ENCODE results near the gene PARD3B.

Gene PARD3B

GRCh38 chr2:204544961-204545860 lies at the start of gene PARD3B:
Gene PARD3B, plus strand, starts transcription at chr2:204545475. Its CDS starts 525 bp downstream, at chr2:204546000.
- DNase-seq (ENCODE audit: low read depth): no peak

- no peak for DNase-seq (ENCODE audit: low read depth)
Measured at GRCh38 chr2:204496779-204497178, 48.5 kb upstream of the PARD3B start.

GRCh38 chr2:204497855-204498254 lies 47.4 kb upstream of the PARD3B start:
- DNase-seq (ENCODE audit: low read depth): no peak

GRCh38 chr2:204498291-204498690 lies 47.0 kb upstream of the PARD3B start:
- DNase-seq (ENCODE audit: low read depth): no peak

GRCh38 chr2:204503869-204504268 lies 41.4 kb upstream of the PARD3B start:
- no peak for DNase-seq (ENCODE audit: low read depth)

GRCh38 chr2:204504594-204504993 lies 40.7 kb upstream of the PARD3B start:
- no peak for DNase-seq (ENCODE audit: low read depth)

GRCh38 chr2:204505488-204505887 lies 39.8 kb upstream of the PARD3B start:
- DNase-seq (ENCODE audit: low read depth): no peak

- no peak for DNase-seq (ENCODE audit: low read depth)
Measured at GRCh38 chr2:204505946-204506345, 39.3 kb upstream of the PARD3B start.

GRCh38 chr2:204507636-204508035 lies 37.6 kb upstream of the PARD3B start:
- DNase-seq (ENCODE audit: low read depth): no peak

GRCh38 chr2:204510709-204511420 lies 34.4 kb upstream of the PARD3B start:
- DNase-seq (ENCODE audit: low read depth): no peak

- no peak for DNase-seq (ENCODE audit: low read depth)
Measured at GRCh38 chr2:204514439-204514838, 30.8 kb upstream of the PARD3B start.

GRCh38 chr2:204515416-204515815 lies 29.9 kb upstream of the PARD3B start:
- DNase-seq (ENCODE audit: low read depth): no peak

GRCh38 chr2:204517154-204517553 lies 28.1 kb upstream of the PARD3B start:
- DNase-seq (ENCODE audit: low read depth): no peak

GRCh38 chr2:204529795-204530463 lies 15.3 kb upstream of the PARD3B start:
- DNase-seq (ENCODE audit: low read depth): no peak

GRCh38 chr2:204530464-204530805 lies 14.8 kb upstream of the PARD3B start:
- DNase-seq (ENCODE audit: low read depth): no peak

- no peak for DNase-seq (ENCODE audit: low read depth)
Measured at GRCh38 chr2:204533629-204534370, 11.5 kb upstream of the PARD3B start.

- no peak for DNase-seq (ENCODE audit: low read depth)
Measured at GRCh38 chr2:204535356-204535755, 9.9 kb upstream of the PARD3B start.

- DNase-seq (ENCODE audit: low read depth): no peak
Measured at GRCh38 chr2:204535764-204536163, 9.5 kb upstream of the PARD3B start.

GRCh38 chr2:204538182-204539018 lies 6.9 kb upstream of the PARD3B start:
- DNase-seq (ENCODE audit: low read depth): no peak

- DNase-seq (ENCODE audit: low read depth): no peak
Measured at GRCh38 chr2:204539019-204539385, 6.3 kb upstream of the PARD3B start.

- no peak for DNase-seq (ENCODE audit: low read depth)
Measured at GRCh38 chr2:204541637-204542036, 3.6 kb upstream of the PARD3B start.

Measured in non-pigmented ciliary epithelial cell (primary cell).